Muscle of arm (tissue), 14 donors: ENCODE data around the gene COL6A6. TPM values are rescaled to one million over a fixed set of nuclear protein-coding genes. Genes with fewer than 3 reads are reported as not detected.
A peak's percentile ranks its signal among the peaks of the same experiment; 100 is the strongest.

Experiments
- DNase-seq: peaks from one replicate; pipeline ENCODE4 v3.0.0-alpha.2; 2013
- long read RNA-seq, 11 donors: transcript quantifications; one replicate each; lab custom pipeline, GENCODE V29; 2026
- polyA plus RNA-seq, 12 donors: library from polyadenylated mRNA; unstranded; fragments of 120-200 nt; gene quantifications; one replicate each; pipeline ENCODE4 v1.2.1, GENCODE V29; 2013; ENCODE audit not compliant: insufficient read length in 12 of 12

The COL6A6 gene
- polyA plus RNA-seq = 100 to 1,000 TPM in 9 of 12 donors, 10 to 100 TPM in 2, not detected in 1; 79.3 to 146 (median 114) TPM
- long read RNA-seq, donor 1, partial matches to known transcripts = 28 of 28 reads
- long read RNA-seq, donor 1, other reads (novel, unspliced or antisense) = 0 of 28 reads
- long read RNA-seq, donor 2, partial matches to known transcripts = 52 of 57 reads
- long read RNA-seq, donor 2, other reads (novel, unspliced or antisense) = 5 of 57 reads
- long read RNA-seq, donor 3, partial matches to known transcripts = 38 of 38 reads
- long read RNA-seq, donor 3, other reads (novel, unspliced or antisense) = 0 of 38 reads
- long read RNA-seq, donor 4, partial matches to known transcripts = 49 of 49 reads
- long read RNA-seq, donor 4, other reads (novel, unspliced or antisense) = 0 of 49 reads
- long read RNA-seq, donor 5, partial matches to known transcripts = 172 of 172 reads
- long read RNA-seq, donor 5, other reads (novel, unspliced or antisense) = 0 of 172 reads
- long read RNA-seq, donor 6, partial matches to known transcripts = 43 of 43 reads
- long read RNA-seq, donor 6, other reads (novel, unspliced or antisense) = 0 of 43 reads
- long read RNA-seq, donor 7, partial matches to known transcripts = 25 of 25 reads
- long read RNA-seq, donor 7, other reads (novel, unspliced or antisense) = 0 of 25 reads
- long read RNA-seq, donor 8, partial matches to known transcripts = 124 of 134 reads
- long read RNA-seq, donor 8, other reads (novel, unspliced or antisense) = 10 of 134 reads
- long read RNA-seq, donor 9, partial matches to known transcripts = 41 of 41 reads
- long read RNA-seq, donor 9, other reads (novel, unspliced or antisense) = 0 of 41 reads
- long read RNA-seq, donor 10, partial matches to known transcripts = 79 of 79 reads
- long read RNA-seq, donor 10, other reads (novel, unspliced or antisense) = 0 of 79 reads
- long read RNA-seq, donor 11, partial matches to known transcripts = 65 of 71 reads
- long read RNA-seq, donor 11, other reads (novel, unspliced or antisense) = 6 of 71 reads

DNA sequence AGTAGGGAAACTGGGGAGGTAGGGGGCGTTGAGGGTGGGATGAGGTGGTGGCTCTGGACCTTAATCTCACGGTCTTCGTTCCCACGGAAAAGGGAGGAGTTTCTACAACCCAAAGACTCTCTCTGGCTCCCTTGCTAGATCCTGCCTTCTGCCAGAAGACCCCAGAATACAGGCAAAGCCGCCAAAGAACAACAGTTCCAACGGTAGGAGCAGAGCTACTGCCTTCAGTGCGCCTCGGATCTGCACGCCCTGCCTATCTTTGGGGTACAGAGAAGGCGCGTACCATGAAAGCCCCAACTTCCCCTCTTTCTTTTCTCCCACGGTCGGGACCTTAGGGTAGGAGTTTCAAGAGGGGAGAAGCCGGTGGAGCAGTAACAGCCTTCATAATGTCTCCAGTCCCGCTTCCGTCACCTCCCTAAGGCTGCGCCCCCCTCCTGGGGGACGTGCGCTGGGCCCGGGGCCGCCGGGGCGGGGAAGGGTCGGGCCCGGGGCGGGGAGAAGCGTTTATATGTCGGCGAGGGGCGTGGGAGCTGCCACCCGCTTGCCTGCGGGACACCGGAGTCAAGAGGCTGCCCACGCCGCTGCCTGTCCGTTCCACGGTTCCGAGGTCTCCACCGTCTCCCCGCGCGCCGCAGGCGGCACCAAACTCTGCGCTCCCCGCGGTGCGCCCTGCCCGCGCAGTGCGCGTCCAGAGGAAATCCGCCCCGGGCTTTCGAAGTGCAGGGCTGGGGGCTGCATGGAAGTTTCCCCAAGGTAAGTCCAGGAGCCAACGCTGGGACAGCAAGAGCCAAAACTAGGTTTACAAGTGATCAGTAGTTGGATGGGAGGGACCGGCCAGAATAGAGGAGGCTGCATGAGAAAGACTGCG, at the start of gene COL6A6:
Gene COL6A6 (plus strand): TSS at position 533 of the 868 bp plus-strand sequence. CDS start 43,188 bp downstream, outside the sequence.
- DNase-seq = peak; percentile 48

DNA sequence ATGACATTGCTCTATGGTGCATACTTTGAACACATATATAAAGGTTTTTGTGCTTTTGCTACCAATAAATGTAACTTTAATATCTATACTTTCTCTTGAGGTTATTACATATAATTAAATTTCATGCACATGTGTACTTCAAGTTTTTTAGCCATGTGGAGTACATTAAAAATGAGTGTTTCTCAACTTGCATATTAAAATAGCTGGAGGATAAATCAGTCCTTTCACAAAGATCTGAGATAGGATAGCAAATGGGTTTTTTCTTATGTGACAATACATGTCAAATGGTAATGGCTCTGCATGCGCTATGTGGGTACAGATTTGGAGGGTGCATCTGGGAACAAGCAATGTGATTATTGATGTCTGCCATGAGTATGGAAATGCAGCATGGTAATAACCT, 48.7 kb upstream of the COL6A6 start:
- DNase-seq = no peak

- no peak for DNase-seq
Observed at GRCh38 chr3:130470126-130470525, 46.9 kb upstream of the COL6A6 start.

- no peak for DNase-seq
Observed at GRCh38 chr3:130473416-130473815, 43.6 kb upstream of the COL6A6 start.

DNA sequence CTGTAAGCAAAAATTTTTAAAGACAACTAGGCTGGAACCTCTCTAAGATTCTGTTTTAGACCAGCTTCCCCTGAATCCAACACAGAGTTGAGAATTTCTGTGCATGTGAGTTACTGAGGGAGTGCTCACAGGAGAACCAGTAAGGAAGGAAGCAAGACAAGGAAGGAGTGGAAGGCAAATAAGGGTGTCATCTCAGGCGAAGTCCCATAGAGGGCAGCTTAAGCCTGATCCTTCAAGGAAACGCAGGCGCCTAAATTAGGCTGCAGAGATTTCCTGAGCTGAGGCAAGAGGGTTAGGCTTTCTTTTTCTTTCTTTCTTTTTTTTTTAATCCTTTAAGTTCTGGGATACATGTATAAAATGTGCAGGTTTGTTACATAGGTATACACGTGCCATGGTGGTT, 36.2 kb upstream of the COL6A6 start:
- peak; percentile 79 for DNase-seq

GRCh38 chr3:130488288-130488687, 28.7 kb upstream of the COL6A6 start:
- DNase-seq = no peak

DNA sequence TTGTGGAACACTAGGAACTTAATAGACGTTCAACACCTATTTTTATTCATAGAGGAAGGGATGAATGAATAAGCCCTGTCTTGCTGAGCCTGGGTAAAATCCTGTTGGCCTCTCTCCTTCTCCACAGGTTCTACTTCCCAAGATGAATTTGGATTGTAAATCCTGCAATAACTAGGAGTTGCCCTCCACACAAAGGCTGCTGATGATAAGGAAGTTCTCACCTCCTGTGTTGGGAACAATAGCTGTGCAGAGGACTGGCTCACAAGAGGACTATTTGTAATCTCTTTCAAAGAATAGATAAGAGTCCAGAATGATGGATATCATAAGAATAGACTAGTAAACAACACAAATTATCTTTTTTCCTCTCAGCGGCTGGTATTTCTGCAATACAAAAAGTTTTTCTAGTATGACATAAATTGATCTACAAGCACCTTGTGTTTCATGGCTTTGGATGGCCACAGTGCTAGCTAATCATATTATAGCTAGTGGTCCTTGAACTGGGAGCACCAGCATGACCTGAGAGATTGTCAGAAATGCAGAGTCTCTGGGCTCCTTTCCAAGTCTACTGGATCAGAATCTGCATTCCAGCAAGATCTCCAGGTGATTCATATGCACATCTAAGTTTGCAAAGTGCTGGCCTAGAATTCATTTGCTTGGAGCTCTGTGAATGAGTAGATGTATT, 28.1 kb upstream of the COL6A6 start:
- no peak for DNase-seq

DNA sequence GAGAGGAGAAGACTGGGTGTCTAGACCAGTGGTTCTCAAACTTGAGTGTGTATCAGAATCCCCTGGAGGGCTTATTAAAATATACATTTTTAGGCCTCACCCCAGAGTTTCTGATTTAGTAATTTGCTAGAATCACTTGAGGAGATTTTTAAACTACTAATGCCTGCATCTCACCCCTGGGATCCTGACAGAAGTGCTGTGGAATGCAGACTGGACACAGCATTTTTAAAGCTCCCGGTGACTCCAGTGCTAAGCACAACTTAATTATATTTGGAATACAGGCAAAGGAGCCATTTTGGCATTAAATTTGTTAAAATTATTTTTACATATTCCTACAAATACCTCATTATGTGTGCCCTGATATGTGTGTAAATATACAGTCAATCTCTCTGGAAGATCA, 26.7 kb upstream of the COL6A6 start:
- DNase-seq = peak; percentile 56

DNA sequence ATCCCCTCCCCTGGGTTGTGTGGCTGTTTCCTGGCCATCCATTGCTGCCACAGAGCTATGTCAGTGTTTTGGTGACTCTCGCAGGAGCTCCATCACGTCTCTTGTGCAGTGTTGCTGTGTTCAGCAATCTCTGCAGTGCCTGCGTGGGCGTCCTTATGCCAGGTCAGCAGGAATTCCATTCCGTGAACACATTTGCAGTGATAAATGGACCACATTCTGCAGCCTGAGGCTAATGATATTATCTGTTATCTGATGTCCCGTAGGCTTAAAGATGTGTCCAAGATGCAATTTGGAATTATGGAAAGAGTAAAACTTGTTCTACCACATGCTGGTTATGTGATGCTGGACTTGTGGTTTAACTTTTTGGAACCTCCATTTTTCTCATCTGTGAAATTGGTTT, 25.5 kb upstream of the COL6A6 start:
- no peak for DNase-seq

- DNase-seq = no peak
Observed at GRCh38 chr3:130504701-130505100, 12.3 kb upstream of the COL6A6 start.

- DNase-seq = no peak
Observed at GRCh38 chr3:130506031-130506430, 10.9 kb upstream of the COL6A6 start.

GRCh38 chr3:130507746-130508145, 9.2 kb upstream of the COL6A6 start:
- no peak for DNase-seq

- DNase-seq = peak; percentile 74
Observed at GRCh38 chr3:130509008-130509407, 8.0 kb upstream of the COL6A6 start.

- DNase-seq = peak; percentile 58
Observed at GRCh38 chr3:130514681-130515080, 2.3 kb upstream of the COL6A6 start.

GRCh38 chr3:130515755-130516154, 1.2 kb upstream of the COL6A6 start:
- no peak for DNase-seq

- peak; percentile 41 for DNase-seq
Observed at GRCh38 chr3:130517602-130518001, 625 bp downstream of the COL6A6 start.

DNA sequence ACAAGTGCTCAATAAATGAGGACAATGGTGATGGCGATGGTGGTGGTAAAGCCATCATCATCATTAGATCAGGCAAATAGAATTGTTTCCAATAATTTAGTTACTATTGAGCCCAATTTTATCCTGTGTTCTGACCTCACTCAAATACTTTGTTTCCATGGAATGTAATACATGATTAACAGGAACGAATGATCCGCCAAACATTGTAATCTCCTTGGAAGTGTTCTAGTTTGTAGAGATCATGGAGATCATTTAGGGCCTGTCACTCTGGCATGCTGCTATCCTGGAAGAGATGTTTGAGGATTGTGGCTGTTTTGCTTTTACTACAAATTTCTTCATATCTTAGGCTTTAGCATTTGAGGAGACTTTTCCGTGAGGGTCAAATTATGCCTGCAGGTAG, 2.8 kb downstream of the COL6A6 start:
- DNase-seq = no peak

- DNase-seq = no peak
Observed at GRCh38 chr3:130522399-130522798, 5.4 kb downstream of the COL6A6 start.

- no peak for DNase-seq
Observed at GRCh38 chr3:130527426-130527825, 10.4 kb downstream of the COL6A6 start.

DNA sequence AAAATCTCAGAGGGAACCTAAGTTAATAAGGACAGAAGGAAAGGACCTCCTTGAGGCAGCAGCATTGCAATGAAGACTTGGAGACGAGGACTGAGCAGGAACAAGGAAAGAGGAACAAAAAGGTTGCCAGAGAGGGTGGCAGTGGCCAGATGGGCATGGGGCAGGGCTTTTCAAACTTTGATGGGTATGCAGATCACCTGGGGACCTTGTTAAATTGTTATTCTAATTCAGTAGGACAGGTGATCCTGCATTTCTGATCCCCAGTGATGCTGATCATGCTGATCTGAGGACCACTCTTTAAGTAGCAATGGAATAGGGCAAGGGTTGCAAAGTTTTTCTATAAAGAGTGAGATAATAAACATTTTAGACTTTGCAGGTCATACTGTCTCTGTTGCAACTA, 11.1 kb downstream of the COL6A6 start:
- DNase-seq = no peak
